ENCODE results near the gene PRORP. TPM values are rescaled to one million over a fixed set of nuclear protein-coding genes. Genes with fewer than 3 reads are reported as not detected.
A peak's percentile ranks its signal among the peaks of the same experiment; 100 is the strongest.

Gene PRORP
- total and polyA plus RNA-seq, 9 of the 15 experiments (the other 6 are each of a cell fraction or from before 2014, with no cell fraction given): 21.9 to 48.7 (median 36.5) TPM

DNA sequence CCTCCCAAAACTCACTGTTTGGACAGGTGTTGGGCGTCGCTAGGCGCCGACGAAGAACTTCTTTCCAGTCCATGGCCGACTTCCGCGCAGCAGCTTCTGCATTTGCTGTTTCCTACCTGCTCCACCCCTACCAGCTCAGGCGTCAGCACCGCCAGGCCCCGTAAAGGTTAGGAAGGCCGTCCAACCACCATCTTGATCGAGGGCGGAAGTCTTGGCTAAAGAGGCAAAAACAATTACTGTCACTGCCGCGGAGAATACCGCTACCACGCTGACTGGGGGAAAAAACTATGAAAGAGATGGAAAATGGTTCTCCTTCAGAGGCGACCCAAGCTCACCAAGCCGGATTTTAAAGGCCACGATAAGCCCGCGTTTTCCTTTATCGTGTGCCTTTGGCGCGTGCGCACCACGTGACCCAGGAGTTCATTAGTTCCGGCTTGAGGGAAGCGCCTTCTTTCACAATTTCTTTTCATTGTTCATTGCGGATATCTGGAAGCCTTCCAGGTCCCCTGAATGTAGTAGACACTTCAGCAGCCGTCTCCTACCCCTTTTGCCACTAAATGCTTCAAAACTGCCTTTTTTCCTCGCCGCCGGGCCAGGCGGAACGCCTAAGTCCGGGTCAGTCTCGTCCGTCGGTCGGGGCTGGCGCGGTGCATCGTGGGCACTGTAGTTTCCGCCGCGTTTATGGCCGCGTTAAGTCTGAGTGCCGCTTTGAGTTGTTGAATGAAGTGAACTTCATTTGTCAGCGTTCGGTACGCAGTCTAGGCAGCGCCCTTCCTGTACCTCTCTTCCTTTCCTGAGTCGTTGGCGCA, at the start of gene PRORP, which contains the start of gene PPP2R3C (continued):
- TF ChIP-seq TAF7 (tag; IDR thresholded peaks at IDR 0.05) (no peak; the same call in 1 of the 2 replicates), GATA2 (CRISPR knock-in tag; IDR thresholded peaks at IDR 0.05) (no peak), CBX2 (IDR thresholded peaks at IDR 0.05; ENCODE audit: insufficient read depth, low read length, poor library complexity, severe bottlenecking) (no peak), SRF (CRISPR knock-in tag; IDR thresholded peaks at IDR 0.05) (no peak), PML (IDR thresholded peaks at IDR 0.05; ENCODE audit: low read length) (no peak), CC2D1A (IDR thresholded peaks at IDR 0.05) (no peak), ARHGAP35 (IDR thresholded peaks at IDR 0.05; ENCODE audit: partially characterized antibody) (no peak), AFF4 (CRISPR knock-in tag; IDR thresholded peaks at IDR 0.05) (peak; percentile 46)
- TF ChIP-seq, protein P1, sequence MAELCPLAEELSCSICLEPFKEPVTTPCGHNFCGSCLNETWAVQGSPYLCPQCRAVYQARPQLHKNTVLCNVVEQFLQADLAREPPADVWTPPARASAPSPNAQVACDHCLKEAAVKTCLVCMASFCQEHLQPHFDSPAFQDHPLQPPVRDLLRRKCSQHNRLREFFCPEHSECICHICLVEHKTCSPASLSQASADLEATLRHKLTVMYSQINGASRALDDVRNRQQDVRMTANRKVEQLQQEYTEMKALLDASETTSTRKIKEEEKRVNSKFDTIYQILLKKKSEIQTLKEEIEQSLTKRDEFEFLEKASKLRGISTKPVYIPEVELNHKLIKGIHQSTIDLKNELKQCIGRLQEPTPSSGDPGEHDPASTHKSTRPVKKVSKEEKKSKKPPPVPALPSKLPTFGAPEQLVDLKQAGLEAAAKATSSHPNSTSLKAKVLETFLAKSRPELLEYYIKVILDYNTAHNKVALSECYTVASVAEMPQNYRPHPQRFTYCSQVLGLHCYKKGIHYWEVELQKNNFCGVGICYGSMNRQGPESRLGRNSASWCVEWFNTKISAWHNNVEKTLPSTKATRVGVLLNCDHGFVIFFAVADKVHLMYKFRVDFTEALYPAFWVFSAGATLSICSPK (IDR thresholded peaks at IDR 0.05; ENCODE audit: borderline replicate concordance): no peak
- TF ChIP-seq, protein P2, sequence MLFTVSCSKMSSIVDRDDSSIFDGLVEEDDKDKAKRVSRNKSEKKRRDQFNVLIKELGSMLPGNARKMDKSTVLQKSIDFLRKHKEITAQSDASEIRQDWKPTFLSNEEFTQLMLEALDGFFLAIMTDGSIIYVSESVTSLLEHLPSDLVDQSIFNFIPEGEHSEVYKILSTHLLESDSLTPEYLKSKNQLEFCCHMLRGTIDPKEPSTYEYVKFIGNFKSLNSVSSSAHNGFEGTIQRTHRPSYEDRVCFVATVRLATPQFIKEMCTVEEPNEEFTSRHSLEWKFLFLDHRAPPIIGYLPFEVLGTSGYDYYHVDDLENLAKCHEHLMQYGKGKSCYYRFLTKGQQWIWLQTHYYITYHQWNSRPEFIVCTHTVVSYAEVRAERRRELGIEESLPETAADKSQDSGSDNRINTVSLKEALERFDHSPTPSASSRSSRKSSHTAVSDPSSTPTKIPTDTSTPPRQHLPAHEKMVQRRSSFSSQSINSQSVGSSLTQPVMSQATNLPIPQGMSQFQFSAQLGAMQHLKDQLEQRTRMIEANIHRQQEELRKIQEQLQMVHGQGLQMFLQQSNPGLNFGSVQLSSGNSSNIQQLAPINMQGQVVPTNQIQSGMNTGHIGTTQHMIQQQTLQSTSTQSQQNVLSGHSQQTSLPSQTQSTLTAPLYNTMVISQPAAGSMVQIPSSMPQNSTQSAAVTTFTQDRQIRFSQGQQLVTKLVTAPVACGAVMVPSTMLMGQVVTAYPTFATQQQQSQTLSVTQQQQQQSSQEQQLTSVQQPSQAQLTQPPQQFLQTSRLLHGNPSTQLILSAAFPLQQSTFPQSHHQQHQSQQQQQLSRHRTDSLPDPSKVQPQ (CRISPR knock-in tag; IDR thresholded peaks at IDR 0.05; ENCODE audit: borderline replicate concordance): no peak
- TF ChIP-seq, protein P3, sequence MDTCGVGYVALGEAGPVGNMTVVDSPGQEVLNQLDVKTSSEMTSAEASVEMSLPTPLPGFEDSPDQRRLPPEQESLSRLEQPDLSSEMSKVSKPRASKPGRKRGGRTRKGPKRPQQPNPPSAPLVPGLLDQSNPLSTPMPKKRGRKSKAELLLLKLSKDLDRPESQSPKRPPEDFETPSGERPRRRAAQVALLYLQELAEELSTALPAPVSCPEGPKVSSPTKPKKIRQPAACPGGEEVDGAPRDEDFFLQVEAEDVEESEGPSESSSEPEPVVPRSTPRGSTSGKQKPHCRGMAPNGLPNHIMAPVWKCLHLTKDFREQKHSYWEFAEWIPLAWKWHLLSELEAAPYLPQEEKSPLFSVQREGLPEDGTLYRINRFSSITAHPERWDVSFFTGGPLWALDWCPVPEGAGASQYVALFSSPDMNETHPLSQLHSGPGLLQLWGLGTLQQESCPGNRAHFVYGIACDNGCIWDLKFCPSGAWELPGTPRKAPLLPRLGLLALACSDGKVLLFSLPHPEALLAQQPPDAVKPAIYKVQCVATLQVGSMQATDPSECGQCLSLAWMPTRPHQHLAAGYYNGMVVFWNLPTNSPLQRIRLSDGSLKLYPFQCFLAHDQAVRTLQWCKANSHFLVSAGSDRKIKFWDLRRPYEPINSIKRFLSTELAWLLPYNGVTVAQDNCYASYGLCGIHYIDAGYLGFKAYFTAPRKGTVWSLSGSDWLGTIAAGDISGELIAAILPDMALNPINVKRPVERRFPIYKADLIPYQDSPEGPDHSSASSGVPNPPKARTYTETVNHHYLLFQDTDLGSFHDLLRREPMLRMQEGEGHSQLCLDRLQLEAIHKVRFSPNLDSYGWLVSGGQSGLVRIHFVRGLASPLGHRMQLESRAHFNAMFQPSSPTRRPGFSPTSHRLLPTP (IDR thresholded peaks at IDR 0.05; ENCODE audit: borderline replicate concordance, extremely low read depth, insufficient read length): no peak
- TF ChIP-seq, protein P4, sequence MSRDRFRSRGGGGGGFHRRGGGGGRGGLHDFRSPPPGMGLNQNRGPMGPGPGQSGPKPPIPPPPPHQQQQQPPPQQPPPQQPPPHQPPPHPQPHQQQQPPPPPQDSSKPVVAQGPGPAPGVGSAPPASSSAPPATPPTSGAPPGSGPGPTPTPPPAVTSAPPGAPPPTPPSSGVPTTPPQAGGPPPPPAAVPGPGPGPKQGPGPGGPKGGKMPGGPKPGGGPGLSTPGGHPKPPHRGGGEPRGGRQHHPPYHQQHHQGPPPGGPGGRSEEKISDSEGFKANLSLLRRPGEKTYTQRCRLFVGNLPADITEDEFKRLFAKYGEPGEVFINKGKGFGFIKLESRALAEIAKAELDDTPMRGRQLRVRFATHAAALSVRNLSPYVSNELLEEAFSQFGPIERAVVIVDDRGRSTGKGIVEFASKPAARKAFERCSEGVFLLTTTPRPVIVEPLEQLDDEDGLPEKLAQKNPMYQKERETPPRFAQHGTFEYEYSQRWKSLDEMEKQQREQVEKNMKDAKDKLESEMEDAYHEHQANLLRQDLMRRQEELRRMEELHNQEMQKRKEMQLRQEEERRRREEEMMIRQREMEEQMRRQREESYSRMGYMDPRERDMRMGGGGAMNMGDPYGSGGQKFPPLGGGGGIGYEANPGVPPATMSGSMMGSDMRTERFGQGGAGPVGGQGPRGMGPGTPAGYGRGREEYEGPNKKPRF (IDR thresholded peaks at IDR 0.05; ENCODE audit: low read depth, low read length): no peak
